Measurements from ENCODE around the gene FEM1C. TPM values are rescaled to one million over a fixed set of nuclear protein-coding genes. Genes with fewer than 3 reads are reported as not detected.

Gene FEM1C, protein sequence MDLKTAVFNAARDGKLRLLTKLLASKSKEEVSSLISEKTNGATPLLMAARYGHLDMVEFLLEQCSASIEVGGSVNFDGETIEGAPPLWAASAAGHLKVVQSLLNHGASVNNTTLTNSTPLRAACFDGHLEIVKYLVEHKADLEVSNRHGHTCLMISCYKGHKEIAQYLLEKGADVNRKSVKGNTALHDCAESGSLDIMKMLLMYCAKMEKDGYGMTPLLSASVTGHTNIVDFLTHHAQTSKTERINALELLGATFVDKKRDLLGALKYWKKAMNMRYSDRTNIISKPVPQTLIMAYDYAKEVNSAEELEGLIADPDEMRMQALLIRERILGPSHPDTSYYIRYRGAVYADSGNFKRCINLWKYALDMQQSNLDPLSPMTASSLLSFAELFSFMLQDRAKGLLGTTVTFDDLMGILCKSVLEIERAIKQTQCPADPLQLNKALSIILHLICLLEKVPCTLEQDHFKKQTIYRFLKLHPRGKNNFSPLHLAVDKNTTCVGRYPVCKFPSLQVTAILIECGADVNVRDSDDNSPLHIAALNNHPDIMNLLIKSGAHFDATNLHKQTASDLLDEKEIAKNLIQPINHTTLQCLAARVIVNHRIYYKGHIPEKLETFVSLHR
- total RNA-seq = 11.8 and 14.5 TPM in 2 replicates

DNA sequence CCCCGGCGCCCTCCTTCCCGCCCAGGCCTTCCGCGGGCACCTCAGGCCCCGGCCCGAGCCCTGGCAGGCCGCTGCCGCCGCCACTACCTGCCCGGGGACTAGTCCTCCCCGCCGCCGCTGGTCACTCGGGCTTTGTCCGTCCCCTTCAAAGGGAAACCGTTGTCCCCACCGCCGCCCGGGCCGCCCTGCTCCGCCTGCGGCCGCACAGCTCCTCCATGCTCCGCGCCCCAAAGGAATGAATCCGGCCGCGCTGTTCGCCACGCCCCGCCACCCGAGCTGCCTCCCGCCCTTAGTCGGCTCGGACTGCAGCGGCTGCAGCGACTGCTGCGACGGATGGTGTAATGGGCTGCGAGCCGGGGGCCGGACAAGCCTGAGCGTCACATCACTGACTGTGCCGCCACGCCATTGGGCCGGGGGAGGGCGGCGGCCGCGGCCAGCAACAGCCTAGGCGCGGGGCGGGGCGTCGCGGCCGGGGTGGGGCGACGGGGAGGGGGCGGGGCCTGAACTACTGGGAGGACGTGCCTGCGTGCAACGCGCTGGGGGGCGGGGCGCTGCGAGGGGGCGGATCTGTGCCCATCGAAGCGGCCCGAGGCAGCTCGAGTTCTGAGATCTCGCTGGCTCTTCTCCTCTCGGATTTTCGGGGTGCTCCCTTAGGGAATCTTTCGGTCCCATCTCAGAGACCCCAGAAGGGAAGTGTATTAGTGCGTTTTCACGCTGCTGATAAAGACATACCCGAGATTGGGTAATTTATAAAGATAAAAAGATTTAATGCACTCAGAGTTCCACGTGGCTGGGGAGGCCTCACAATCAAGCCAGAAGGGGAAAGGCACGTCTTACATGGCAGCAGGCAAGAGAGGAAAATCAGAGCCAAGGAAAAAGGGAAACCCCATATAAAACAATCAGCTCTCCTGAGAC lies at the start of gene FEM1C:
TSS of gene FEM1C (minus strand) at position 340 of the 915 bp plus-strand sequence. CDS start 1,282 bp downstream, outside the sequence.
- FAIRE-seq = no peak
- Histone ChIP-seq H3K36me3 (ENCODE audit: control insufficient read depth, insufficient read depth, low read length) (peaks cover 3% of the 10 kb centered on the region), H3K4me3 (ENCODE audit: low read depth, low read length) (peak within 1 kb of the TSS; percentile 70), H3K27me3 (ENCODE audit: control insufficient read depth, insufficient read depth, low read length) (no peaks in the 10 kb centered on the region)
- peak; percentile 90 for DNase-seq (ENCODE audit: low read depth)
- TF ChIP-seq, protein P1, sequence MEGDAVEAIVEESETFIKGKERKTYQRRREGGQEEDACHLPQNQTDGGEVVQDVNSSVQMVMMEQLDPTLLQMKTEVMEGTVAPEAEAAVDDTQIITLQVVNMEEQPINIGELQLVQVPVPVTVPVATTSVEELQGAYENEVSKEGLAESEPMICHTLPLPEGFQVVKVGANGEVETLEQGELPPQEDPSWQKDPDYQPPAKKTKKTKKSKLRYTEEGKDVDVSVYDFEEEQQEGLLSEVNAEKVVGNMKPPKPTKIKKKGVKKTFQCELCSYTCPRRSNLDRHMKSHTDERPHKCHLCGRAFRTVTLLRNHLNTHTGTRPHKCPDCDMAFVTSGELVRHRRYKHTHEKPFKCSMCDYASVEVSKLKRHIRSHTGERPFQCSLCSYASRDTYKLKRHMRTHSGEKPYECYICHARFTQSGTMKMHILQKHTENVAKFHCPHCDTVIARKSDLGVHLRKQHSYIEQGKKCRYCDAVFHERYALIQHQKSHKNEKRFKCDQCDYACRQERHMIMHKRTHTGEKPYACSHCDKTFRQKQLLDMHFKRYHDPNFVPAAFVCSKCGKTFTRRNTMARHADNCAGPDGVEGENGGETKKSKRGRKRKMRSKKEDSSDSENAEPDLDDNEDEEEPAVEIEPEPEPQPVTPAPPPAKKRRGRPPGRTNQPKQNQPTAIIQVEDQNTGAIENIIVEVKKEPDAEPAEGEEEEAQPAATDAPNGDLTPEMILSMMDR (IDR thresholded peaks at IDR 0.05; ENCODE audit: insufficient read depth, low read length, severe bottlenecking) = no peak

DNA sequence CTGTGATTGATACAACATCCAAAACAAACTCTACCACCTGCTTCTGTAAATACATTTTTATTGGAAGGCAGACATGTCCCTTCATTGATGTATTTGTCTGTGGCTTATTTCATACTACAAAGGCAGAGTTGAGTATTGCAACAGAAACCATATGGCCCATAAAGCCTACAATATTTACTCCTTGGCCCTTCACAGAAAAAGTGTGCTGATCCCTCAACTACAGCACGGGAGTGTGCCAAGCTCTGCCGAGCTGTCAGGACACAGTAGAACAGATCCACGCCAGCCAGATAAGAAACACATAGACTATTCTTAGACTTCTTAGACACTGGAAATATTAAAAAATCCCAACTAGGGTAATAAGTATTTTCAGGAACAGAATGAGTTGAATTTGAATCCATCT lies 44.5 kb upstream of the FEM1C start:
- Histone ChIP-seq H3K4me3 (ENCODE audit: low read depth, low read length) (no peak overlapping the region), H3K36me3 (ENCODE audit: control insufficient read depth, insufficient read depth, low read length) (no peaks in the 10 kb centered on the region), H3K27me3 (ENCODE audit: control insufficient read depth, insufficient read depth, low read length) (no peaks in the 10 kb centered on the region)
- TF ChIP-seq, protein P1 (IDR thresholded peaks at IDR 0.05; ENCODE audit: insufficient read depth, low read length, severe bottlenecking) = no peak
- DNase-seq (ENCODE audit: low read depth) (no peak), FAIRE-seq (no peak)

DNA sequence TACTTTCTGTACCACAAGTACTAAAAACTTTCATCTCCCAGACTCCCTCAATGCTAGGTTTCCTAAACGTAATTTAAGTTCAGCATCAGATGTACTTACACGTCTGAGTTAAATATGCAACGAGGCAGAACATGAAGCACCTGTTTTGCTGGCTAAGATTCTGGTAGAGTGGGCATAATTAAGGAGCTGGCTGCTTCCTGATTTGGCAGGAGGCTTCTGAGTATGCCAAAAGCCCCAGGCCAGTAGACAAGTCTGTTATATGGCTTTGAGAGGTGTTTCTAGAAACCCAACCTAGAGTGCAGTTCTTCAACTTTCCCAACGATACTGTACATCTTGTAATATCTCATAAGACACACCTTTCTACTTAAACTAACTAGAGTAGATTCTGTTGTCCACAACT lies 44.1 kb upstream of the FEM1C start:
- TF ChIP-seq, protein P1 (IDR thresholded peaks at IDR 0.05; ENCODE audit: insufficient read depth, low read length, severe bottlenecking) = no peak
- Histone ChIP-seq H3K4me3 (ENCODE audit: low read depth, low read length) (no peak overlapping the region), H3K36me3 (ENCODE audit: control insufficient read depth, insufficient read depth, low read length) (no peaks in the 10 kb centered on the region), H3K27me3 (ENCODE audit: control insufficient read depth, insufficient read depth, low read length) (no peaks in the 10 kb centered on the region)
- no peak for DNase-seq (ENCODE audit: low read depth)
- FAIRE-seq = no peak

DNA sequence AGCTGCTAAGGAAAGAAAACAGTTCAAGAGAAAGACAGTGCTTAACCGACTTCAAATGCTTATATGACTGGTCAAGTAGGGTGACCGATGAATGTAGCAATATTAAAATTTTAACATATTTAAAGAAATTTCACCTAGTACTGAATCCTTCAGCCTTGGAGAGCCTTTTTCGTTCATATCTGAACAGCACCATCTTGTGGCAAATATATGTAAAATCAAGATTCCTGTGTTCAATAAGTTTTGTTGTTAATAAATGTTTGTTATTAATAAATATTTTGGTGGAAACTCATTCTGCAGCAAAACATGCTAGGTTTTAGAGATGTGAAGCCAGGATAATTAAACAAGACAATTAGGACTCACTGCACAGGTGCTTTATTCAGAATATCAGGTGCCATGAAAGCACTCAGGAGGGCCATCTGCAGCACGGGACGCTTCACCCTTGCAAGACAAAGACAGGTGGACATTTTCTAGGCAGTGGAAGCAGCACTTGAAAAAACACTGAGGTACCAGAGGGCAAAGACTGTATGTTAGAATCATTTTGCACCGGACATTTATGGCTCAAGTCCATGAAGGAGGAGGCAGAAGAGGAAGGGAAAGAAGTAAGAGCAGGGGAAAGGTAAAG lies 42.1 kb upstream of the FEM1C start:
- H3K27me3 ChIP-seq (ENCODE audit: control insufficient read depth, insufficient read depth, low read length) = no peaks in the 10 kb centered on the region
- peak; percentile 41 for DNase-seq (ENCODE audit: low read depth)
- no peak overlapping the region for H3K4me3 ChIP-seq (ENCODE audit: low read depth, low read length)
- TF ChIP-seq, protein P1 (IDR thresholded peaks at IDR 0.05; ENCODE audit: insufficient read depth, low read length, severe bottlenecking) = peak; percentile 21
- FAIRE-seq = no peak
- H3K36me3 ChIP-seq (ENCODE audit: control insufficient read depth, insufficient read depth, low read length) = no peaks in the 10 kb centered on the region

DNA sequence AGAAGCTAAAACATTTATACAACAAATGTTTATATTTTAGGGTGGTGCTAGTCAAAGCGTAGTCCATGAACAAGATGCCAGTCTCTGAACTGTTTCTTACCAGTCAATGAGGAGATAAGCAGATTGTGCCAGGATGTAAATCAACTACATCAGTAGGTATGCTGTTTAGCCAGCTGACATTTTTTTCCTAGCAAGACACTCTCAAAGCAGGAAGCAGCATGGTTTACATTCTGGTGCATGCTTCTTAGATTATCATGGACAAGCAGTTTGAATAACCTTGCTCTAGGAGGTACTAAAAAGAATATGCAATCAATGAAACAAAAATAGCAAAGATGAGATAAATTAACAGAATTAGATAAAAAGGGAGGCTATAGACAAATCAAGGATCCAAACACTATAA lies 40.7 kb upstream of the FEM1C start:
- Histone ChIP-seq H3K4me3 (ENCODE audit: low read depth, low read length) (no peak overlapping the region), H3K36me3 (ENCODE audit: control insufficient read depth, insufficient read depth, low read length) (no peaks in the 10 kb centered on the region), H3K27me3 (ENCODE audit: control insufficient read depth, insufficient read depth, low read length) (no peaks in the 10 kb centered on the region)
- DNase-seq (ENCODE audit: low read depth) (no peak), FAIRE-seq (no peak)
- TF ChIP-seq, protein P1 (IDR thresholded peaks at IDR 0.05; ENCODE audit: insufficient read depth, low read length, severe bottlenecking) = no peak

Data from bronchial epithelial cell (primary cell).